ENCODE data around the gene PNKD. TPM values are rescaled to one million over a fixed set of nuclear protein-coding genes. Genes with fewer than 3 reads are reported as not detected.

Gene PNKD
- total RNA-seq, 1 donor from 2014 or later: 40.3 TPM

DNA sequence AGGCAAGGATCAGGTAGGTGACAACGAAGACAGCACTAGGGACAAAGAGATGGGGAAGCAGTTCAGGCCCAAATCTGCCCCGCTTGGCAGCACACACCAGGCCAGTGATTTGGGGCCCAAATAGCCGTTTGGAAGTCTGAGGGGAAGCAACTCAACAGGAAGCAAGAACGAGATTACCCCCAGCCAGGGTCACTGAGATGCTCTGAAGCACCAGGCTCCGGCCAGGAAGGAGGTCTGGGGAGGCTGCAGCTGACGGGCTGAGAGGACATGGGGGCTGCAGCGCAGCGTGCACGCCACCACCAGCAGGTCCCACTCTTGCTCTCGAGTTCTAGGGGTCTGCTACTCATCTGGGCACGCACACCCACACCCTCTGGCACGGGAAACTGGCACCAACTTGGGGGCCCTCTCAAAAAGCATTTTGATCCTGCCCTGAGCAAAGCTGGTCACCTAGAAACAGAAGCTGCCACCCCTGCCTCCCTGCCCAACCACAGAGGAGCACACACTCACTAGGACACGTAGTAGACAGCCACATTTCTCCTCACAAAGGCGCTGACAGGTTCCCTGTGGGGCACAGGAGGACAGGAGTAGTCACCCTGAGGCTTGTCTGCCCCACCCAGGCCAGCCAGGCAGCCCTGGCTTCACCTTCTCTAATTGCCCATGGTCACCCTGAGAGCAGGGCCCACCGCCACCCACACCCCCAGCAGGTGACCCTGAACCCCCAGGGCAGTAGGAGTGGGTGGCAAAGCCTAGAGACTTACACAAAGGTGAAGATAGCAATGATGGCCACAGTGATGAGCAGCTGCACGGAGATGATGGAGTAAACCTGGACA lies 8.4 kb downstream of the PNKD start:
- Mint-ChIP-seq H3K36me3 (ENCODE audit: low read depth) (no peaks in the 10 kb centered on the region), H3K4me1 (no peaks in the 10 kb centered on the region), H3K9me3 (no peaks in the 10 kb centered on the region), H3K27ac (ENCODE audit: unreplicated experiment) (peak overlapping the region; percentile 35), H3K27me3 (ENCODE audit: low read depth) (no peaks in the 10 kb centered on the region), H3K4me3 (no peak overlapping the region)
- TF ChIP-seq CTCF (conservative IDR thresholded peaks at IDR 0.05): no peak
- DNase-seq (ENCODE audit: low read depth, low spot score): no peak

DNA sequence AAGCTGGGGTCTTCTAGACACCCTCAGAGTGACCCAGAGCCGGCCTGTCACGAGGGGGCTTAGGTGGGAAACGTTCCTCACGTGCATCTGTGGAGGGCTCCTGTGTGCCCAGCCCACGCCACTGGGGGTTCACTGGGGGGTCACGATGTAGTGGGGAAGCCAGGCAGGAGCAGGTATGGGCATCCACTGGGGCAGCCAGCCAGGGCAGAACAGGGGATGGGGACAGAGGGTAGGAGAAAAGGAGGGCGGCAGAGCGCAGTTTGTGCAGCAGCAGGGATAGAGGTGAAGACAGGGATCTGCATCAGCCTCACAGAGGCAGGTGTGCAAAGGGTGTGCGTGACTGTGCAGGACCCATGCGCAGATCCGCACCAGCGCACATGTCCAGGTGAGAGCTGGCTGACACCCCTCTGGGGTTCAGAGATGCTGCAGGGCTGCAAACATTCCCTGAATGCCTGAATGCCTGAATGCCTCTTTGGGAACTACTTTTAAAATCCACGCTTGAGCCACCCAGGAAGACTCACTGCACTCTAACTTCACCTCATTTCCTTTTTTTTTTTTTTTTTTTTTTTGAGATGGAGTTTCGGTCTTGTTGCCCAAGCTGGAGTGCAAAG lies 10.0 kb downstream of the PNKD start:
- Mint-ChIP-seq H3K4me1 (no peaks in the 10 kb centered on the region), H3K27ac (ENCODE audit: unreplicated experiment) (peak overlapping the region; percentile 63), H3K36me3 (ENCODE audit: low read depth) (no peaks in the 10 kb centered on the region), H3K9me3 (no peaks in the 10 kb centered on the region), H3K4me3 (no peak overlapping the region), H3K27me3 (ENCODE audit: low read depth) (no peaks in the 10 kb centered on the region)
- no peak for TF ChIP-seq CTCF (conservative IDR thresholded peaks at IDR 0.05)
- no peak for DNase-seq (ENCODE audit: low read depth, low spot score)

DNA sequence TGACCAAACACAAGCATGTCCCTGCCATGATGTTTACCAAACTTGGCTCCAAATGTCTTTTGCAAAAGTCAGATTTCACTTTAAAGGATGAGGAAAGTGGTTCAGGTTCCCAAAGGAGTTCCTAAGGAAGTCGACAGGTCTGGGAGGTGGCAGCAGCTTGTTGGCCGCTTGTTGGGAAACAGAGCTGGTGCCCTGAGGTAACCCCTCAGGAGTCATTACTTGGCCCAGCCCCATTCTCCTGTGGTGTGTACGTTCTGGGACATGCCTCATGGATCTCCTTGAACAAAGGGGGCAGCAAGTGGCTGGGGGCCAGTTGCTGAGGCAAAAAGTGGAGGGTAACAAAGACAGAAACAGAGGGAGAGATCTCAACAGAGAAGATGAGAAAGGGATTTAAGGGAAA lies 11.1 kb downstream of the PNKD start:
- no peak for TF ChIP-seq CTCF (conservative IDR thresholded peaks at IDR 0.05)
- H3K9me3 Mint-ChIP-seq: no peaks in the 10 kb centered on the region
- peaks cover 3% of the 10 kb centered on the region for H3K4me1 Mint-ChIP-seq
- no peak for DNase-seq (ENCODE audit: low read depth, low spot score)
- no peak overlapping the region for H3K27ac Mint-ChIP-seq (ENCODE audit: unreplicated experiment)
- no peak overlapping the region for H3K4me3 Mint-ChIP-seq
- no peaks in the 10 kb centered on the region for H3K27me3 Mint-ChIP-seq (ENCODE audit: low read depth)
- H3K36me3 Mint-ChIP-seq (ENCODE audit: low read depth): no peaks in the 10 kb centered on the region

GRCh38 chr2:218282173-218282991 lies 12.1 kb downstream of the PNKD start:
- no peaks in the 10 kb centered on the region for H3K9me3 Mint-ChIP-seq
- no peaks in the 10 kb centered on the region for H3K27me3 Mint-ChIP-seq (ENCODE audit: low read depth)
- peaks cover 12% of the 10 kb centered on the region for H3K4me1 Mint-ChIP-seq
- H3K27ac Mint-ChIP-seq (ENCODE audit: unreplicated experiment): peak overlapping the region; percentile 81
- H3K36me3 Mint-ChIP-seq (ENCODE audit: low read depth): no peaks in the 10 kb centered on the region
- TF ChIP-seq CTCF (conservative IDR thresholded peaks at IDR 0.05): no peak
- no peak for DNase-seq (ENCODE audit: low read depth, low spot score)
- no peak overlapping the region for H3K4me3 Mint-ChIP-seq

GRCh38 chr2:218284106-218284811 lies 13.9 kb downstream of the PNKD start:
- TF ChIP-seq CTCF (conservative IDR thresholded peaks at IDR 0.05): no peak
- H3K4me1 Mint-ChIP-seq: peaks cover 18% of the 10 kb centered on the region
- H3K4me3 Mint-ChIP-seq: no peak overlapping the region
- H3K27me3 Mint-ChIP-seq (ENCODE audit: low read depth): no peaks in the 10 kb centered on the region
- no peak for DNase-seq (ENCODE audit: low read depth, low spot score)
- H3K9me3 Mint-ChIP-seq: no peaks in the 10 kb centered on the region
- H3K27ac Mint-ChIP-seq (ENCODE audit: unreplicated experiment): peak overlapping the region; percentile 62
- H3K36me3 Mint-ChIP-seq (ENCODE audit: low read depth): no peaks in the 10 kb centered on the region
